Measurements from ENCODE around the gene SPTBN2.

GRCh38 chr11:66727282-66728037 is 1.6 kb downstream of the SPTBN2 start:
- TF ChIP-seq FOS (IDR thresholded peaks at IDR 0.05; ENCODE audit: low read depth, low read length) (no peak), BHLHE40 (IDR thresholded peaks at IDR 0.05; ENCODE audit: low read depth, low read length) (no peak), CTCF (conservative IDR thresholded peaks at IDR 0.05; ENCODE audit: low read depth, low read length) (no peak), USF2 (IDR thresholded peaks at IDR 0.05; ENCODE audit: low read depth, low read length) (no peak), POLR2A (IDR thresholded peaks at IDR 0.05; ENCODE audit: low read depth, low read length) (no peak), CHD1 (IDR thresholded peaks at IDR 0.05; ENCODE audit: low read depth, low read length) (no peak), CEBPB (IDR thresholded peaks at IDR 0.05; ENCODE audit: low read depth, low read length) (no peak), MAFK (IDR thresholded peaks at IDR 0.05; ENCODE audit: low read depth, low read length) (no peak), ELK1 (IDR thresholded peaks at IDR 0.05; ENCODE audit: borderline replicate concordance, low read depth, low read length) (no peak), RAD21 (IDR thresholded peaks at IDR 0.05; ENCODE audit: low read length) (no peak), MXI1 (IDR thresholded peaks at IDR 0.05; ENCODE audit: borderline replicate concordance, low read depth, low read length) (no peak), MAZ (IDR thresholded peaks at IDR 0.05; ENCODE audit: borderline replicate concordance, low read depth, low read length) (0 out of 2 replicates have a peak, but pooled peaks have one; percentile 10)
